H1 (cell line): ENCODE measurements around the gene ZNF541. TPM values are rescaled to one million over a fixed set of nuclear protein-coding genes. Genes with fewer than 3 reads are reported as not detected.

Experiments
- CTCF ChIA-PET: fragments of 300-600 bp; sonication (Branson Sonifier 250); formaldehyde crosslinking; loops from one replicate; lab custom pipeline; 2021; ENCODE audit not compliant: partially characterized antibody; lab: Charles Lee
- POLR2A ChIA-PET: fragments of 300-600 bp; sonication (Branson Sonifier 250); formaldehyde crosslinking; loops from one replicate; lab custom pipeline; 2021; ENCODE audit warnings: inconsistent platforms; ENCODE audit not compliant: partially characterized antibody; lab: Charles Lee
- DNase-seq, 2 experiments: peaks; one replicate each; pipeline versions ENCODE4 v3.0.0 to v3.0.0-alpha.2; 2010 to 2022; ENCODE audit warnings: low spot score in 2 of 2, low read depth in 1 of 2, mixed read lengths in 1 of 2
- FAIRE-seq: peaks from 2 replicates; lab custom pipeline; 2011; peaks lifted over from hg19 to GRCh38; lab: Jason Lieb, UNC
- H2AFZ ChIP-seq: 2 replicates; pipeline ENCODE4 v1.8.1; 2012; ENCODE audit warnings: low read length, inconsistent platforms
- H2AK5ac ChIP-seq: 2 replicates; pipeline ENCODE4 v1.6.1; 2013; ENCODE audit warnings: low read depth, low read length
- H2BK120ac ChIP-seq: replicated peaks from 2 replicates; pipeline ENCODE3; 2013; ENCODE audit warnings: low read depth, low read length, inconsistent platforms
- H2BK12ac ChIP-seq: 2 replicates; pipeline ENCODE4 v1.6.1; 2013; ENCODE audit warnings: low read depth, low read length
- H2BK15ac ChIP-seq: 2 replicates; pipeline ENCODE4 v1.6.1; 2013; ENCODE audit warnings: low read length
- H2BK20ac ChIP-seq: 2 replicates; pipeline ENCODE4 v1.6.1; 2013; ENCODE audit warnings: low read length
- H2BK5ac ChIP-seq: 2 replicates; pipeline ENCODE4 v1.6.1; 2013; ENCODE audit warnings: low read depth, low read length
- H3K14ac ChIP-seq: 2 replicates; pipeline ENCODE4 v1.6.1; 2013; ENCODE audit warnings: inconsistent platforms; ENCODE audit not compliant: insufficient read length
- H3K18ac ChIP-seq: 2 replicates; pipeline ENCODE4 v1.6.1; 2013; ENCODE audit warnings: low read length; ENCODE audit errors: extremely low read depth
- H3K23ac ChIP-seq: 2 replicates; pipeline ENCODE4 v1.6.1; 2013; ENCODE audit warnings: inconsistent platforms; ENCODE audit not compliant: insufficient read length
- H3K23me2 ChIP-seq: 2 replicates; pipeline ENCODE4 v1.6.1; 2013; ENCODE audit warnings: low read depth, low read length
- H3K27ac ChIP-seq: 2 replicates; pipeline ENCODE4 v1.6.1; 2011; ENCODE audit warnings: low read depth, low read length, inconsistent platforms
- H3K27me3 ChIP-seq, 4 experiments: replicated peaks in 1 of 4; 1 replicate in 1 of 4; 2 replicates in 3 of 4; pipeline versions ENCODE4 v1.6.1 to v1.8.1; 2011 to 2013; ENCODE audit warnings: low read length in 3 of 4, mild to moderate bottlenecking in 3 of 4, inconsistent platforms in 2 of 4, mixed read lengths in 2 of 4, moderate library complexity in 1 of 4; ENCODE audit not compliant: control insufficient read depth in 3 of 4, insufficient read depth in 3 of 4; ENCODE audit errors: extremely low read depth in 1 of 4
- H3K36me3 ChIP-seq, 4 experiments: 2 replicates each; pipeline versions ENCODE4 v1.6.1 to v1.8.1; 2011 to 2013; ENCODE audit warnings: mild to moderate bottlenecking in 4 of 4, low read length in 3 of 4, moderate library complexity in 2 of 4, control low read depth in 1 of 4, inconsistent platforms in 1 of 4; ENCODE audit not compliant: insufficient read depth in 4 of 4, control insufficient read depth in 2 of 4
- H3K4ac ChIP-seq: replicated peaks from 2 replicates; pipeline ENCODE3; 2013; ENCODE audit warnings: low read length, low read depth, mixed read lengths, inconsistent platforms; ENCODE audit not compliant: insufficient read length
- H3K4me1 ChIP-seq, 4 experiments: replicated peaks in 1 of 4; 1 replicate in 1 of 4; 2 replicates in 3 of 4; pipeline versions ENCODE4 v1.6.1 to v1.8.1; 2011 to 2013; ENCODE audit warnings: low read length in 3 of 4, inconsistent platforms in 2 of 4, mixed read lengths in 1 of 4; ENCODE audit not compliant: insufficient read depth in 4 of 4, control insufficient read depth in 3 of 4
- H3K4me2 ChIP-seq, 2 experiments: 2 replicates each; pipeline versions ENCODE4 v1.6.1 to v1.8.1; 2011 to 2013; ENCODE audit warnings: low read depth in 2 of 2, low read length in 2 of 2, control low read depth in 1 of 2, inconsistent platforms in 1 of 2, mild to moderate bottlenecking in 1 of 2; ENCODE audit not compliant: insufficient read depth in 1 of 2
- H3K4me3 ChIP-seq, 4 experiments: fragments of 200-600, 300-600 bp in 1 of 4; sonication (generic), shearing (Covaris generic), sonication (Bioruptor Twin) in 1 of 4; 2 replicates each; pipeline versions ENCODE4 v1.5.1 to v1.8.1; 2011 to 2016; ENCODE audit warnings: low read length in 4 of 4, low read depth in 3 of 4, control low read depth in 2 of 4, inconsistent platforms in 2 of 4, mild to moderate bottlenecking in 2 of 4, mixed read lengths in 1 of 4, moderate library complexity in 1 of 4; ENCODE audit not compliant: insufficient read depth in 2 of 4; ENCODE audit errors: extremely low read depth in 1 of 4
- H3K56ac ChIP-seq: replicated peaks from 2 replicates; pipeline ENCODE3; 2013; ENCODE audit warnings: low read depth, mild to moderate bottlenecking, mixed read lengths, low read length, inconsistent platforms; ENCODE audit not compliant: insufficient read length
- H3K79me1 ChIP-seq: 2 replicates; pipeline ENCODE4 v1.6.1; 2013; ENCODE audit warnings: low read depth, low read length, control low read depth
- H3K79me2 ChIP-seq, 2 experiments: 2 replicates each; pipeline versions ENCODE4 v1.6.1 to v1.8.1; 2012 to 2013; ENCODE audit warnings: low read length in 2 of 2, mild to moderate bottlenecking in 2 of 2, inconsistent platforms in 1 of 2; ENCODE audit not compliant: insufficient read depth in 2 of 2, control insufficient read depth in 1 of 2
- H3K9ac ChIP-seq, 4 experiments: replicated peaks in 1 of 4; 1 replicate in 1 of 4; 2 replicates in 3 of 4; pipeline versions ENCODE4 v1.6.1 to v1.8.1; 2011 to 2013; ENCODE audit warnings: low read depth in 3 of 4, low read length in 3 of 4, control low read depth in 2 of 4, mild to moderate bottlenecking in 2 of 4, moderate library complexity in 2 of 4, inconsistent platforms in 1 of 4; ENCODE audit errors: extremely low read depth in 1 of 4
- H3K9me3 ChIP-seq, 2 experiments: 2 replicates each; pipeline versions ENCODE4 v1.6.1 to v1.8.1; 2012 to 2013; ENCODE audit warnings: mild to moderate bottlenecking in 2 of 2, moderate library complexity in 2 of 2, control low read depth in 1 of 2, inconsistent platforms in 1 of 2, low read depth in 1 of 2, low read length in 1 of 2, mixed read lengths in 1 of 2; ENCODE audit not compliant: insufficient read depth in 2 of 2
- H4K20me1 ChIP-seq, 2 experiments: replicated peaks in 1 of 2; 2 replicates each; pipeline versions ENCODE3 to v1.8.1; 2011 to 2013; ENCODE audit warnings: inconsistent platforms in 2 of 2, low read length in 2 of 2, mild to moderate bottlenecking in 1 of 2; ENCODE audit not compliant: insufficient read depth in 2 of 2, control insufficient read depth in 1 of 2
- H4K5ac ChIP-seq: 2 replicates; pipeline ENCODE4 v1.6.1; 2013; ENCODE audit warnings: low read length, low read depth, mixed read lengths, inconsistent platforms; ENCODE audit not compliant: insufficient read length
- H4K8ac ChIP-seq: 2 replicates; pipeline ENCODE4 v1.8.0; 2013; ENCODE audit warnings: mild to moderate bottlenecking, moderate library complexity, low read length, inconsistent platforms; ENCODE audit not compliant: insufficient read depth; ENCODE audit errors: extremely low read depth
- H4K91ac ChIP-seq: replicated peaks from 2 replicates; pipeline ENCODE3; 2013; ENCODE audit warnings: low read length, mixed read lengths, inconsistent platforms; ENCODE audit not compliant: insufficient read length
- ATF3 ChIP-seq: IDR thresholded peaks from 2 replicates; pipeline ENCODE4 v1.6.1; 2011; ENCODE audit warnings: low read depth, mild to moderate bottlenecking, low read length; ENCODE audit not compliant: insufficient read depth
- MAFK ChIP-seq: IDR thresholded peaks from 2 replicates; pipeline ENCODE4 v1.6.1; 2012; ENCODE audit warnings: low read depth, mild to moderate bottlenecking, improper control_type of control experiment, low read length
- POLR2AphosphoS5 ChIP-seq: IDR thresholded peaks from 2 replicates; pipeline ENCODE4 v1.6.1; 2011; ENCODE audit warnings: low read depth, low read length
- RFX5 ChIP-seq: IDR thresholded peaks from 2 replicates; pipeline ENCODE4 v1.6.1; 2011; ENCODE audit warnings: low read depth, low read length, improper control_type of control experiment, borderline replicate concordance
- RXRA ChIP-seq: IDR thresholded peaks from 2 replicates; pipeline ENCODE4 v1.6.1; 2011; ENCODE audit warnings: low read depth, mild to moderate bottlenecking, low read length, moderate library complexity; ENCODE audit not compliant: insufficient read depth
- SUZ12 ChIP-seq: fragments of 200-600 bp; sonication (generic); IDR thresholded peaks from 2 replicates; pipeline ENCODE4 v1.6.1; 2012; ENCODE audit warnings: mild to moderate bottlenecking, inconsistent platforms, low read length, moderate library complexity, mixed read lengths
- TAF1 ChIP-seq: IDR thresholded peaks from 2 replicates; pipeline ENCODE4 v1.6.1; 2011; ENCODE audit warnings: mild to moderate bottlenecking, low read depth, low read length
- WGBS, 2 experiments: shearing (Covaris generic) in 1 of 2; methylation state at CpG; one replicate each; pipeline versions ENCODE4 v1.1.6 to v1.1.7; 2013 to 2015; ENCODE audit warnings: low lambda C conversion rate in 2 of 2, mixed read lengths in 2 of 2, inconsistent platforms in 1 of 2, low coverage in 1 of 2, missing lambda C conversion rate in 1 of 2; ENCODE audit not compliant: insufficient replicate concordance in 2 of 2, insufficient coverage in 1 of 2, insufficient read length in 1 of 2; ENCODE audit errors: extremely low coverage in 1 of 2, missing lambda C conversion rate in 1 of 2; 5-methylcytosine and 5-hydroxymethylcytosine counted together
- polyA plus RNA-seq, 7 experiments: library from polyadenylated mRNA; depleted of rRNA in 3 of 7; stranded (reverse) in 5 of 7; unstranded in 2 of 7; fragments of >200 nt in 5 of 7; fragments of 200-250 nt in 2 of 7; gene quantifications; 1 replicate in 5 of 7; 2 replicates in 1 of 7; 4 replicates in 1 of 7; pipeline versions ENCODE4 v1.2.1 to v1.2.3, GENCODE V29; 2011 to 2013; ENCODE audit warnings: missing spikeins in 2 of 7, mixed read lengths in 2 of 7
- total RNA-seq: library from RNA; stranded (reverse); fragmentation: NEBNext Ultra II Directional; extraction: Animal tissue kit (Norgen Biotek cat#: 25700); gene quantifications from 2 replicates; pipeline ENCODE4 v1.2.1, GENCODE V29; 2021

The ZNF541 gene
- total and polyA plus RNA-seq, 2 of the 8 experiments (the other 6 are each of a cell fraction or from before 2014, with no cell fraction given), result 0.05 TPM; not detected in 1

- Histone ChIP-seq H3K23me2 (no peaks in the 10 kb centered on the region), H2BK20ac (no peak overlapping the region), H2BK5ac (peak overlapping the region; percentile 48; the same call in 1 of the 2 replicates), H3K27me3 (no peaks in the 10 kb centered on the region), H2AFZ (no peak overlapping the region), H3K18ac (no peak overlapping the region), H4K91ac (no peak overlapping the region), H2BK12ac (peak overlapping the region; percentile 92; the same call in 1 of the 2 replicates), H4K8ac (no peak overlapping the region), H3K79me2 (peaks cover 39 to 94% of the 10 kb centered on the region in 2 experiments), H4K5ac (no peak overlapping the region), H3K36me3 (no peaks in the 10 kb centered on the region; a peak in 1 of 8 replicates), H3K56ac (no peak overlapping the region), H3K27ac (no peak overlapping the region), H3K4me3 (no peak overlapping the region), H3K4ac (no peak overlapping the region), H3K9me3 (no peaks in the 10 kb centered on the region), H2AK5ac (peak overlapping the region; percentile 29), H3K14ac (no peak overlapping the region), H3K9ac (peak overlapping the region in 1 of 4 experiments; percentile 27; a peak in 1 of 7 replicates), H2BK15ac (0 out of 2 replicates have a peak overlapping the region, but pooled peaks have one; percentile 19), H3K4me1 (peaks cover 26 to 58% (median 43%) of the 10 kb centered on the region in 4 experiments), H3K23ac (no peak overlapping the region), H3K4me2 (no peak overlapping the region; a peak in 1 of 4 replicates), H2BK120ac (no peak overlapping the region), H3K79me1 (peaks cover 26% of the 10 kb centered on the region), H4K20me1 (peaks cover 5 to 20% of the 10 kb centered on the region in 2 experiments)
- no peak for TF ChIP-seq RFX5
- no peak for TF ChIP-seq RXRA
- TF ChIP-seq SUZ12, result no peak
- no peak for TF ChIP-seq MAFK
- no peak for TF ChIP-seq POLR2AphosphoS5
- no peak for TF ChIP-seq ATF3
- no peak for TF ChIP-seq TAF1
- FAIRE-seq (no peak), DNase-seq (no peak)
- ChIA-PET CTCF (no interaction called here), POLR2A (no interaction called here)
- WGBS, 2 experiments, result 89% methylated on average over 7 of the region's 7 CpGs; no CpG with 5 or more reads in 1 of the 2 experiments
Measured at GRCh38 chr19:47615714-47616113, 42.8 kb upstream of the ZNF541 start.
